GM23338 (cell line): Measurements from ENCODE around the gene PDE4B.

Experiments used
- EZH2 ChIP-seq: fragments of 200-600 bp; sonication (generic); IDR thresholded peaks from one replicate; pipeline ENCODE4 v1.8.0; 2017; ENCODE audit warnings: antibody characterized with exemption, mild to moderate bottlenecking, low read depth; ENCODE audit not compliant: unreplicated experiment
- POLR2AphosphoS5 ChIP-seq: IDR thresholded peaks from 2 replicates; pipeline ENCODE4 v1.6.1; 2016; ENCODE audit warnings: antibody characterized with exemption, low read depth
- TF ChIP-seq, protein P1 (sequence below), 2 experiments: fragments of 200-600 bp in 1 of 2; sonication (generic) in 1 of 2; conservative IDR thresholded peaks; 2 replicates each; pipeline versions ENCODE4 v1.5.1 to v1.6.1; 2016 to 2017; ENCODE audit warnings: antibody characterized with exemption in 2 of 2, low read depth in 2 of 2, mild to moderate bottlenecking in 2 of 2, moderate library complexity in 1 of 2

DNA sequence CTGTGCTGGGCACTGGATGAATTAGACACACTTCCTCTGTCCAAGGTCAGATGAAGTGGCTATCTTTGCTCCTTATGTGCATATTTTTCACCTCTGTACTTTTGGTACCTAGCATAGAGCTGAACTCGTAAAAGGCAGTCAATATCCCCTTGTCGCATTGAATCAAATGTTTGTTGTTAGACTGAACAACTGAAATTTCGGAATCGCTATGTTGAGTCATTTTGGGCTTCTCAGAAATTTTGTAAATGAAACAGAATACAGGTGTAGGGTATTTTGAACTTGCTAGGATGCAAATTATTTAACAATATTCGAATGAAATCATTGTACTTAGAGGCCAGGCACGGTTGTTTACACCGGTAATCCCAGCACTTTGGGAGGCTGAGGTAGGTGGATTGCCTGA, 48.0 kb downstream of the PDE4B start:
- TF ChIP-seq, protein P1, sequence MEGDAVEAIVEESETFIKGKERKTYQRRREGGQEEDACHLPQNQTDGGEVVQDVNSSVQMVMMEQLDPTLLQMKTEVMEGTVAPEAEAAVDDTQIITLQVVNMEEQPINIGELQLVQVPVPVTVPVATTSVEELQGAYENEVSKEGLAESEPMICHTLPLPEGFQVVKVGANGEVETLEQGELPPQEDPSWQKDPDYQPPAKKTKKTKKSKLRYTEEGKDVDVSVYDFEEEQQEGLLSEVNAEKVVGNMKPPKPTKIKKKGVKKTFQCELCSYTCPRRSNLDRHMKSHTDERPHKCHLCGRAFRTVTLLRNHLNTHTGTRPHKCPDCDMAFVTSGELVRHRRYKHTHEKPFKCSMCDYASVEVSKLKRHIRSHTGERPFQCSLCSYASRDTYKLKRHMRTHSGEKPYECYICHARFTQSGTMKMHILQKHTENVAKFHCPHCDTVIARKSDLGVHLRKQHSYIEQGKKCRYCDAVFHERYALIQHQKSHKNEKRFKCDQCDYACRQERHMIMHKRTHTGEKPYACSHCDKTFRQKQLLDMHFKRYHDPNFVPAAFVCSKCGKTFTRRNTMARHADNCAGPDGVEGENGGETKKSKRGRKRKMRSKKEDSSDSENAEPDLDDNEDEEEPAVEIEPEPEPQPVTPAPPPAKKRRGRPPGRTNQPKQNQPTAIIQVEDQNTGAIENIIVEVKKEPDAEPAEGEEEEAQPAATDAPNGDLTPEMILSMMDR (conservative IDR thresholded peaks at IDR 0.05; ENCODE audit: low read depth in 2 of 2), result no peak
- TF ChIP-seq POLR2AphosphoS5 (no peak), EZH2 (no peak)
